Panc1 (cell line): ENCODE results near the gene ADAMTS2. TPM values are rescaled to one million over a fixed set of nuclear protein-coding genes. Genes with fewer than 3 reads are reported as not detected.

Source experiments
- ATAC-seq: fragments of 200-7000 bp; cut with Tn5 transposase; 2 replicates; pipeline ENCODE4 v1.9.1; 2020; ENCODE audit warnings: mild to moderate bottlenecking, moderate library complexity
- BruUV-seq: library from RNA; stranded (reverse); fragments of 400-500 nt; replicated peaks from 2 replicates; lab custom pipeline; 2021; lab: Mats Ljungman, UMichigan
- CTCF ChIA-PET: fragments of 300-600 bp; sonication (Branson Sonifier 250); formaldehyde crosslinking; loops from one replicate; lab custom pipeline; 2022; ENCODE audit warnings: antibody characterized with exemption; lab: Charles Lee
- POLR2A ChIA-PET: fragments of 300-600 bp; sonication (Branson Sonifier 250); formaldehyde crosslinking; loops from one replicate; lab custom pipeline; 2022; ENCODE audit warnings: antibody characterized with exemption; lab: Charles Lee
- DNase-seq: peaks from one replicate; pipeline ENCODE4 v3.0.0-alpha.2; 2010; ENCODE audit warnings: low read depth, low spot score
- H3K27ac ChIP-seq: 2 replicates; pipeline ENCODE4 v1.5.1; 2011; ENCODE audit warnings: mild to moderate bottlenecking, low read length, inconsistent platforms
- H3K27me3 ChIP-seq: fragments of 200-500 bp; sonication (Bioruptor generic); 2 replicates; pipeline ENCODE4 v1.6.0; 2014; ENCODE audit warnings: low read length, inconsistent platforms; ENCODE audit not compliant: control insufficient read depth, insufficient read depth
- H3K36me3 ChIP-seq: fragments of 200-500 bp; sonication (Bioruptor generic); 2 replicates; pipeline ENCODE4 v1.5.1; 2014; ENCODE audit warnings: inconsistent platforms, mild to moderate bottlenecking, low read length, moderate library complexity; ENCODE audit not compliant: control insufficient read depth, insufficient read depth
- H3K4me1 ChIP-seq: 2 replicates; pipeline ENCODE4 v1.5.1; 2011; ENCODE audit warnings: inconsistent platforms, mild to moderate bottlenecking, low read length, moderate library complexity; ENCODE audit not compliant: control insufficient read depth, insufficient read depth
- H3K4me3 ChIP-seq, 2 experiments: 2 replicates each; pipeline ENCODE4 v1.5.1; 2011 to 2012; ENCODE audit warnings: low read depth in 2 of 2, low read length in 2 of 2, mild to moderate bottlenecking in 2 of 2, inconsistent platforms in 1 of 2, moderate library complexity in 1 of 2
- H3K9me3 ChIP-seq: fragments of 200-500 bp; sonication (Bioruptor generic); 2 replicates; pipeline ENCODE4 v1.5.1; 2014; ENCODE audit warnings: low read depth, mild to moderate bottlenecking, inconsistent platforms, low read length, moderate library complexity; ENCODE audit not compliant: control insufficient read depth, insufficient read depth
- CTCF ChIP-seq: fragments of 450-650 bp; IDR thresholded peaks from 2 replicates; pipeline ENCODE4 v1.5.1; 2017; ENCODE audit warnings: mild to moderate bottlenecking
- POLR2AphosphoS5 ChIP-seq: IDR thresholded peaks from 2 replicates; pipeline ENCODE4 v1.6.1; 2012; ENCODE audit warnings: mild to moderate bottlenecking, low read depth, low read length, moderate library complexity
- REST ChIP-seq, 2 experiments: IDR thresholded peaks; 2 replicates each; pipeline ENCODE4 v1.6.1; 2011 to 2012; ENCODE audit warnings: low read depth in 2 of 2, control low read depth in 1 of 2, low read length in 1 of 2, mild to moderate bottlenecking in 1 of 2, moderate library complexity in 1 of 2; ENCODE audit not compliant: insufficient read depth in 1 of 2
- SIN3A ChIP-seq: IDR thresholded peaks from 2 replicates; pipeline ENCODE4 v1.6.1; 2012; ENCODE audit warnings: low read depth, mild to moderate bottlenecking, low read length, moderate library complexity, borderline replicate concordance; ENCODE audit not compliant: insufficient read depth
- TCF7L2 ChIP-seq: IDR thresholded peaks from 2 replicates; pipeline ENCODE4 v1.6.1; 2011; ENCODE audit warnings: mild to moderate bottlenecking, low read depth, low read length, inconsistent platforms
- in situ Hi-C: cut with HindIII; loops from 2 replicates; pipeline ENCODE4 v1.10.0; 2016; ENCODE audit warnings: low sequenced_read_pairs, low pct_unique_long_range_greater_than_20kb
- intact Hi-C: fragments of 100-400 bp; cut with micrococcal nuclease; formaldehyde crosslinking; loops from one replicate; pipeline ENCODE4 v1.10.0; 2022; ENCODE audit not compliant: unreplicated experiment
- total RNA-seq: library from RNA; stranded (reverse); gene quantifications from one replicate; pipeline ENCODE4 v1.2.1, GENCODE V29; 2021; ENCODE audit not compliant: unreplicated experiment

The ADAMTS2 gene
- total RNA-seq, 1 experiment from 2014 or later = 0.13 TPM

GRCh38 chr5:179375236-179375685 lies 30.0 kb upstream of the ADAMTS2 start:
- CTCF ChIA-PET = no interaction called here
- DNase-seq = no peak
- in situ Hi-C loops = no loop called here

GRCh38 chr5:179374506-179375235 lies 29.4 kb upstream of the ADAMTS2 start:
- BruUV-seq = no TSS peak
- ChIA-PET CTCF (no interaction called here), POLR2A (no interaction called here)
- TF ChIP-seq CTCF = no peak
- TF ChIP-seq POLR2AphosphoS5 = no peak
- TF ChIP-seq TCF7L2 = no peak
- no peak for TF ChIP-seq SIN3A
- no peak for TF ChIP-seq REST (IDR thresholded peaks at IDR 0.05; ENCODE audit: insufficient read depth in 1 of 2, low read depth in 2 of 2, low read length in 1 of 2)
- Histone ChIP-seq H3K4me3 (no peak overlapping the region), H3K36me3 (no peaks in the 10 kb centered on the region), H3K4me1 (no peaks in the 10 kb centered on the region), H3K27me3 (no peaks in the 10 kb centered on the region), H3K9me3 (no peaks in the 10 kb centered on the region), H3K27ac (no peak overlapping the region)
- DNase-seq = no peak
- ATAC-seq = no peak
- in situ Hi-C loops (no loop called here), intact Hi-C loops (no loop called here)

More at GRCh38 chr5:179375236-179375685, 30.0 kb upstream of the ADAMTS2 start:
- Histone ChIP-seq H3K36me3 (no peaks in the 10 kb centered on the region), H3K4me1 (no peaks in the 10 kb centered on the region), H3K9me3 (no peaks in the 10 kb centered on the region), H3K27me3 (no peaks in the 10 kb centered on the region), H3K27ac (no peak overlapping the region), H3K4me3 (no peak overlapping the region)
- TF ChIP-seq REST (IDR thresholded peaks at IDR 0.05; ENCODE audit: insufficient read depth in 1 of 2, low read depth in 2 of 2, low read length in 1 of 2) = no peak
- TF ChIP-seq CTCF = no peak
- TF ChIP-seq SIN3A = no peak
- no peak for TF ChIP-seq POLR2AphosphoS5
- no TSS peak for BruUV-seq
- intact Hi-C loops = no loop called here
- ATAC-seq = no peak
- POLR2A ChIA-PET = no interaction called here
